K562 (cell line): Measurements from ENCODE around the gene CORIN. TPM values are rescaled to one million over a fixed set of nuclear protein-coding genes. Genes with fewer than 3 reads are reported as not detected.

Source experiments
- ATAC-seq: fragments of 200-7000 bp; cut with Tn5 transposase; 3 replicates; pipeline ENCODE4 v1.9.1; 2020; ENCODE audit warnings: moderate library complexity
- BruUV-seq: library from RNA; stranded (reverse); fragments of 400-500 nt; replicated peaks from 2 replicates; lab custom pipeline; 2021; lab: Mats Ljungman, UMichigan
- CTCF ChIA-PET: fragments of 300-600 bp; formaldehyde crosslinking; extraction: SDS; loops from one replicate; lab custom pipeline; 2021; ENCODE audit warnings: low intra/inter-chr PET ratio; lab: Yijun Ruan, JAX
- POLR2A ChIA-PET: fragments of 300-600, 350-650 bp; sonication (Branson Sonifier 250); formaldehyde crosslinking; extraction: SDS; loops from one replicate; lab custom pipeline; 2021; ENCODE audit warnings: antibody characterized with exemption, inconsistent platforms; lab: Yijun Ruan, JAX
- DNase-seq, 4 experiments: peaks; one replicate each; pipeline versions ENCODE4 v3.0.0 to v3.0.0-alpha.2; 2011 to 2018; ENCODE audit warnings: low spot score in 3 of 4, mixed read lengths in 3 of 4; ENCODE audit errors: extremely low read depth in 1 of 4
- FAIRE-seq: peaks from 2 replicates; lab custom pipeline; 2011; peaks lifted over from hg19 to GRCh38; lab: Jason Lieb, UNC
- H2AFZ ChIP-seq: 2 replicates; pipeline ENCODE4 v1.6.0; 2011; ENCODE audit warnings: low read depth, low read length, control low read depth, inconsistent platforms
- H3K27ac ChIP-seq: fragments of 200-600 bp; 3 replicates; pipeline ENCODE4 v1.8.0; 2011; ENCODE audit warnings: low read depth, mild to moderate bottlenecking, control low read depth, inconsistent platforms, low read length, moderate library complexity, mixed read lengths; ENCODE audit errors: extremely low read depth
- H3K27me3 ChIP-seq, 2 experiments: fragments of 300-600 bp in 1 of 2; 2 replicates in 1 of 2; 3 replicates in 1 of 2; pipeline versions ENCODE4 v1.6.0 to v1.8.0; 2011; ENCODE audit warnings: inconsistent platforms in 2 of 2, low read length in 2 of 2, mild to moderate bottlenecking in 1 of 2, mixed read lengths in 1 of 2, moderate library complexity in 1 of 2; ENCODE audit not compliant: control insufficient read depth in 2 of 2, insufficient read depth in 2 of 2
- H3K36me3 ChIP-seq: fragments of 300-600 bp; 3 replicates; pipeline ENCODE4 v1.8.0; 2011; ENCODE audit warnings: mild to moderate bottlenecking, low read length, inconsistent platforms; ENCODE audit not compliant: control insufficient read depth, insufficient read depth
- H3K4me1 ChIP-seq, 2 experiments: fragments of 200-600 bp in 1 of 2; replicated peaks in 1 of 2; 2 replicates in 1 of 2; 3 replicates in 1 of 2; pipeline versions ENCODE4 v1.5.1 to v1.8.0; 2011; ENCODE audit warnings: inconsistent platforms in 2 of 2, low read length in 2 of 2, mild to moderate bottlenecking in 1 of 2, mixed read lengths in 1 of 2, moderate library complexity in 1 of 2; ENCODE audit not compliant: control insufficient read depth in 2 of 2, insufficient read depth in 2 of 2
- H3K4me2 ChIP-seq: 2 replicates; pipeline ENCODE4 v1.6.1; 2011; ENCODE audit warnings: low read length, control low read depth, inconsistent platforms, mixed read lengths; ENCODE audit not compliant: insufficient read depth
- H3K4me3 ChIP-seq: fragments of 200-600 bp; sonication (generic), shearing (Covaris generic); 2 replicates; pipeline ENCODE4 v1.5.1; 2016; ENCODE audit warnings: control low read depth, inconsistent platforms
- H3K79me2 ChIP-seq: fragments of 200-600 bp; 3 replicates; pipeline ENCODE4 v1.8.0; 2011; ENCODE audit warnings: low read length, inconsistent platforms; ENCODE audit not compliant: control insufficient read depth, insufficient read depth
- H3K9ac ChIP-seq, 2 experiments: 2 replicates each; pipeline versions ENCODE4 v1.6.0 to v1.6.1; 2011; ENCODE audit warnings: low read depth in 2 of 2, low read length in 2 of 2, control low read depth in 1 of 2, inconsistent platforms in 1 of 2, mild to moderate bottlenecking in 1 of 2, mixed read lengths in 1 of 2; ENCODE audit not compliant: insufficient read depth in 1 of 2
- H3K9me1 ChIP-seq: one replicate; pipeline ENCODE4 v1.6.0; 2011; ENCODE audit warnings: inconsistent platforms, mild to moderate bottlenecking, low read length, moderate library complexity; ENCODE audit not compliant: control insufficient read depth, insufficient read depth
- H3K9me3 ChIP-seq: replicated peaks from 2 replicates; pipeline ENCODE4 v1.5.1; 2011; ENCODE audit warnings: low read depth, low read length, inconsistent platforms; ENCODE audit not compliant: control insufficient read depth, insufficient read depth
- H4K20me1 ChIP-seq: replicated peaks from 2 replicates; pipeline ENCODE4 v1.6.1; 2011; ENCODE audit warnings: low read length, inconsistent platforms, mixed read lengths; ENCODE audit not compliant: control insufficient read depth, insufficient read depth
- TAF9B ChIP-seq: fragments of 450-650 bp; IDR thresholded peaks from 2 replicates; pipeline ENCODE4 v1.6.1; 2018; ENCODE audit warnings: mild to moderate bottlenecking; ENCODE audit not compliant: partially characterized antibody
- ZNF263 ChIP-seq: sonication (generic); formaldehyde crosslinking; IDR thresholded peaks from 2 replicates; pipeline ENCODE4 v1.8.0; 2022; ENCODE audit warnings: mild to moderate bottlenecking, missing genetic modification reagents, borderline replicate concordance
- ZNF354B ChIP-seq: fragments of 250-450 bp; sonication (Bioruptor Pico); IDR thresholded peaks from 2 replicates; pipeline ENCODE4 v1.4.0; 2020
- in situ Hi-C: fragments of 300-500 bp; cut with MboI; formaldehyde crosslinking; loops from 4 replicates; pipeline ENCODE4 v1.15.0; 2018; ENCODE audit warnings: inconsistent platforms, mixed read lengths
- intact Hi-C: fragments of 100-400 bp; cut with micrococcal nuclease; formaldehyde crosslinking; loops from 2 replicates; pipeline ENCODE4 v1.14.2; 2022
- polyA plus RNA-seq, 8 experiments: library from polyadenylated mRNA; depleted of rRNA in 4 of 8; stranded (reverse) in 5 of 8; unstranded in 3 of 8; fragments of >200 nt; fragmentation: Nextera tagmentation in 2 of 8; fragmentation: Illumina TruSeq in 1 of 8; extraction: Ambion mirVana in 2 of 8; extraction: Trizol in 1 of 8; gene quantifications; 2 replicates each; pipeline versions ENCODE4 v1.2.1 to v1.2.3, GENCODE V29; 2011 to 2014; ENCODE audit warnings: inconsistent platforms in 1 of 8, missing spikeins in 1 of 8
- total RNA-seq, 7 experiments: library from RNA; depleted of rRNA in 6 of 7; stranded (reverse); fragments of >200 nt in 6 of 7; fragmentation: Illumina TruSeq in 2 of 7; extraction: Trizol in 2 of 7; gene quantifications; 2 replicates each; pipeline versions ENCODE4 v1.2.1 to v1.2.3, GENCODE V29; 2011 to 2021; ENCODE audit warnings: low replicate concordance in 1 of 7
- TF ChIP-seq, protein P1 (sequence below): fragments of 250-450 bp; sonication (Bioruptor Pico); IDR thresholded peaks from 2 replicates; pipeline ENCODE4 v1.5.0; 2022; ENCODE audit warnings: mild to moderate bottlenecking
- TF ChIP-seq, protein P2 (sequence below): fragments of 450-650 bp; formaldehyde crosslinking; IDR thresholded peaks from 2 replicates; pipeline ENCODE4 v1.4.0; 2020; ENCODE audit warnings: mild to moderate bottlenecking
- TF ChIP-seq, protein P3 (sequence below), 2 experiments: fragments of 450-650 bp; formaldehyde crosslinking in 1 of 2; IDR thresholded peaks; 2 replicates each; pipeline versions ENCODE4 v1.4.0 to v1.6.1; 2014 to 2020; ENCODE audit warnings: mild to moderate bottlenecking in 2 of 2, borderline replicate concordance in 1 of 2, low read depth in 1 of 2

The CORIN gene
- total and polyA plus RNA-seq, 9 of the 15 experiments (the other 6 are each of a cell fraction or from before 2014, with no cell fraction given), result 0.04 to 0.31 (median 0.08) TPM; not detected in 4

DNA sequence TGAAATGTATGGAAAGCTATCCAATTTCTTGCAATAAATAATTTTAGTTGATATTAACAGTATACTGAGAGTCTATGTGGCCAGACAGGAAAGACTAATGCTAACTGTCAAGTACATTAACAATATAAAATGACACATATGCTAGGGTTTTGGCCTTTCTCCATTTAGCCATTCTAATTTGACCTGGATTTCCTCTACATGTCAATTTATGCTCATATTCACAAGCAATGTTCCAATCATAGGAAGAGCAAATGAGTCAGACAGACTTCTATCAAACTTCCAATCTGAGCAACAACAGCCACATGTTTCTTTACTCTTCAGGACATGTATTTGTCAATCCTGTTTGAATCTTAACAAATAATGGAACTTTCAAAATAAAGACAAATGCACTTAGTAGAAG is 53.6 kb downstream of the CORIN start:
- no peaks in the 10 kb centered on the region for H3K79me2 ChIP-seq
- intact Hi-C loops (no loop called here), in situ Hi-C loops (no loop called here)
- H3K9me3 ChIP-seq, result no peaks in the 10 kb centered on the region
- no peak overlapping the region for H3K4me2 ChIP-seq
- peaks cover 6% of the 10 kb centered on the region in 2 experiments; a peak in 2 of 5 replicates for H3K27me3 ChIP-seq
- no peak for FAIRE-seq
- H3K4me1 ChIP-seq, result no peaks in the 10 kb centered on the region
- no TSS peak for BruUV-seq
- no peak overlapping the region for H2AFZ ChIP-seq
- no peaks in the 10 kb centered on the region for H3K36me3 ChIP-seq
- no peak overlapping the region for H3K27ac ChIP-seq
- POLR2A ChIA-PET, result no interaction called here
- no peaks in the 10 kb centered on the region for H4K20me1 ChIP-seq
- no peak overlapping the region for H3K9ac ChIP-seq
- no peaks in the 10 kb centered on the region for H3K9me1 ChIP-seq
- CTCF ChIA-PET, result no interaction called here
- DNase-seq, result no peak
- ATAC-seq, result no peak
- no peak overlapping the region for H3K4me3 ChIP-seq
- TF ChIP-seq, protein P1, sequence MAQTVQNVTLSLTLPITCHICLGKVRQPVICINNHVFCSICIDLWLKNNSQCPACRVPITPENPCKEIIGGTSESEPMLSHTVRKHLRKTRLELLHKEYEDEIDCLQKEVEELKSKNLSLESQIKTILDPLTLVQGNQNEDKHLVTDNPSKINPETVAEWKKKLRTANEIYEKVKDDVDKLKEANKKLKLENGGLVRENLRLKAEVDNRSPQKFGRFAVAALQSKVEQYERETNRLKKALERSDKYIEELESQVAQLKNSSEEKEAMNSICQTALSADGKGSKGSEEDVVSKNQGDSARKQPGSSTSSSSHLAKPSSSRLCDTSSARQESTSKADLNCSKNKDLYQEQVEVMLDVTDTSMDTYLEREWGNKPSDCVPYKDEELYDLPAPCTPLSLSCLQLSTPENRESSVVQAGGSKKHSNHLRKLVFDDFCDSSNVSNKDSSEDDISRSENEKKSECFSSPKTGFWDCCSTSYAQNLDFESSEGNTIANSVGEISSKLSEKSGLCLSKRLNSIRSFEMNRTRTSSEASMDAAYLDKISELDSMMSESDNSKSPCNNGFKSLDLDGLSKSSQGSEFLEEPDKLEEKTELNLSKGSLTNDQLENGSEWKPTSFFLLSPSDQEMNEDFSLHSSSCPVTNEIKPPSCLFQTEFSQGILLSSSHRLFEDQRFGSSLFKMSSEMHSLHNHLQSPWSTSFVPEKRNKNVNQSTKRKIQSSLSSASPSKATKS (CRISPR knock-in tag), result no peak
- no peak for TF ChIP-seq ZNF354B (CRISPR knock-in tag)
- no peak for TF ChIP-seq ZNF263 (CRISPR knock-in tag)
- TF ChIP-seq, protein P2, sequence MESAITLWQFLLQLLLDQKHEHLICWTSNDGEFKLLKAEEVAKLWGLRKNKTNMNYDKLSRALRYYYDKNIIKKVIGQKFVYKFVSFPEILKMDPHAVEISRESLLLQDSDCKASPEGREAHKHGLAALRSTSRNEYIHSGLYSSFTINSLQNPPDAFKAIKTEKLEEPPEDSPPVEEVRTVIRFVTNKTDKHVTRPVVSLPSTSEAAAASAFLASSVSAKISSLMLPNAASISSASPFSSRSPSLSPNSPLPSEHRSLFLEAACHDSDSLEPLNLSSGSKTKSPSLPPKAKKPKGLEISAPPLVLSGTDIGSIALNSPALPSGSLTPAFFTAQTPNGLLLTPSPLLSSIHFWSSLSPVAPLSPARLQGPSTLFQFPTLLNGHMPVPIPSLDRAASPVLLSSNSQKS, result no peak
- TF ChIP-seq, protein P3, sequence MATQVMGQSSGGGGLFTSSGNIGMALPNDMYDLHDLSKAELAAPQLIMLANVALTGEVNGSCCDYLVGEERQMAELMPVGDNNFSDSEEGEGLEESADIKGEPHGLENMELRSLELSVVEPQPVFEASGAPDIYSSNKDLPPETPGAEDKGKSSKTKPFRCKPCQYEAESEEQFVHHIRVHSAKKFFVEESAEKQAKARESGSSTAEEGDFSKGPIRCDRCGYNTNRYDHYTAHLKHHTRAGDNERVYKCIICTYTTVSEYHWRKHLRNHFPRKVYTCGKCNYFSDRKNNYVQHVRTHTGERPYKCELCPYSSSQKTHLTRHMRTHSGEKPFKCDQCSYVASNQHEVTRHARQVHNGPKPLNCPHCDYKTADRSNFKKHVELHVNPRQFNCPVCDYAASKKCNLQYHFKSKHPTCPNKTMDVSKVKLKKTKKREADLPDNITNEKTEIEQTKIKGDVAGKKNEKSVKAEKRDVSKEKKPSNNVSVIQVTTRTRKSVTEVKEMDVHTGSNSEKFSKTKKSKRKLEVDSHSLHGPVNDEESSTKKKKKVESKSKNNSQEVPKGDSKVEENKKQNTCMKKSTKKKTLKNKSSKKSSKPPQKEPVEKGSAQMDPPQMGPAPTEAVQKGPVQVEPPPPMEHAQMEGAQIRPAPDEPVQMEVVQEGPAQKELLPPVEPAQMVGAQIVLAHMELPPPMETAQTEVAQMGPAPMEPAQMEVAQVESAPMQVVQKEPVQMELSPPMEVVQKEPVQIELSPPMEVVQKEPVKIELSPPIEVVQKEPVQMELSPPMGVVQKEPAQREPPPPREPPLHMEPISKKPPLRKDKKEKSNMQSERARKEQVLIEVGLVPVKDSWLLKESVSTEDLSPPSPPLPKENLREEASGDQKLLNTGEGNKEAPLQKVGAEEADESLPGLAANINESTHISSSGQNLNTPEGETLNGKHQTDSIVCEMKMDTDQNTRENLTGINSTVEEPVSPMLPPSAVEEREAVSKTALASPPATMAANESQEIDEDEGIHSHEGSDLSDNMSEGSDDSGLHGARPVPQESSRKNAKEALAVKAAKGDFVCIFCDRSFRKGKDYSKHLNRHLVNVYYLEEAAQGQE (IDR thresholded peaks at IDR 0.05; ENCODE audit: borderline replicate concordance), result no peak
- TF ChIP-seq, protein P3 (CRISPR knock-in tag; IDR thresholded peaks at IDR 0.05; ENCODE audit: low read depth), result no peak
- no peak for TF ChIP-seq TAF9B
